Gastroesophageal sphincter (tissue), 4 donors: ENCODE measurements around the gene KRTAP10-8. TPM values are rescaled to one million over a fixed set of nuclear protein-coding genes. Genes with fewer than 3 reads are reported as not detected.

Experiments
- ATAC-seq: fragments of 150-250 bp; one replicate; pipeline ENCODE4 v1.9.1; 2016; ENCODE audit warnings: mild to moderate bottlenecking, moderate library complexity
- H3K27ac ChIP-seq, 4 donors: fragments of 200-600 bp; sonication (generic) in 3 of 4; 1 replicate in 3 of 4; 2 replicates in 1 of 4; pipeline ENCODE4 v1.5.1; 2016 to 2019
- H3K27me3 ChIP-seq: fragments of 200-600 bp; sonication (generic); one replicate; pipeline ENCODE4 v1.5.1; 2019
- H3K36me3 ChIP-seq, 2 donors: fragments of 200-600 bp; sonication (generic); one replicate each; pipeline ENCODE4 v1.5.1; 2019; ENCODE audit warnings: control low read depth in 1 of 2
- H3K4me1 ChIP-seq, 3 donors: fragments of 200-600 bp; sonication (generic); 1 replicate in 2 of 3; 2 replicates in 1 of 3; pipeline ENCODE4 v1.5.1; 2016 to 2019; ENCODE audit warnings: control low read depth in 2 of 3
- H3K4me3 ChIP-seq, 2 donors: fragments of 200-600 bp; sonication (generic); one replicate each; pipeline ENCODE4 v1.5.1; 2019; ENCODE audit warnings: mild to moderate bottlenecking in 1 of 2, moderate library complexity in 1 of 2
- H3K9me3 ChIP-seq, 3 donors: fragments of 200-600 bp; sonication (generic); one replicate each; pipeline ENCODE4 v1.5.1; 2017 to 2019; ENCODE audit warnings: control low read depth in 2 of 3
- EP300 ChIP-seq: sonication (generic); formaldehyde crosslinking; IDR thresholded peaks from one replicate; pipeline ENCODE4 v1.6.1; 2017; ENCODE audit warnings: antibody characterized with exemption, mild to moderate bottlenecking
- POLR2A ChIP-seq, 2 donors: fragments of 450-650 bp; IDR thresholded peaks; one replicate each; pipeline ENCODE4 v1.6.1; 2017; ENCODE audit warnings: antibody characterized with exemption in 2 of 2, mild to moderate bottlenecking in 2 of 2, moderate library complexity in 1 of 2
- POLR2AphosphoS5 ChIP-seq: sonication (generic); formaldehyde crosslinking; IDR thresholded peaks from one replicate; pipeline ENCODE4 v1.6.1; 2017; ENCODE audit warnings: antibody characterized with exemption
- WGBS, 2 donors: methylation state at CpG; one replicate each; pipeline ENCODE4 v1.1.5; 2018; ENCODE audit warnings: low coverage in 1 of 2; 5-methylcytosine and 5-hydroxymethylcytosine counted together
- total RNA-seq, 4 donors: library from RNA; depleted of rRNA; stranded (reverse); fragments of >200 nt; gene quantifications; one replicate each; pipeline ENCODE4 v1.1.0, GENCODE V29; 2016
- TF ChIP-seq, protein P1 (sequence below), 4 experiments: fragments of 200-600 bp in 2 of 4; fragments of 450-650 bp in 2 of 4; sonication (generic) in 1 of 4; IDR thresholded peaks; one replicate each; pipeline ENCODE4 v1.5.1; 2017 to 2019; ENCODE audit warnings: antibody characterized with exemption in 4 of 4, mild to moderate bottlenecking in 2 of 4, moderate library complexity in 2 of 4

Gene KRTAP10-8, protein sequence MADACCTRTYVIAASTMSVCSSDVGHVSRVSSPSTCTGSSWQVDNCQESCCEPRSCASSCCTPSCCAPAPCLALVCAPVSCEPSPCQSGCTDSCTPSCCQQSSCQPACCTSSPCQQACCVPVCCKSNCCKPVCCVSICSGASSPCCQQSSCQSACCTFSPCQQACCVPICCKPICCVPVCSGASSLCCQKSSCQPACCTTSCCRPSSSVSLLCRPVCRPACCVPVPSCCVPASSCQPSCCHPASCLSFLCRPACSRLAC
- not detected for total RNA-seq

DNA sequence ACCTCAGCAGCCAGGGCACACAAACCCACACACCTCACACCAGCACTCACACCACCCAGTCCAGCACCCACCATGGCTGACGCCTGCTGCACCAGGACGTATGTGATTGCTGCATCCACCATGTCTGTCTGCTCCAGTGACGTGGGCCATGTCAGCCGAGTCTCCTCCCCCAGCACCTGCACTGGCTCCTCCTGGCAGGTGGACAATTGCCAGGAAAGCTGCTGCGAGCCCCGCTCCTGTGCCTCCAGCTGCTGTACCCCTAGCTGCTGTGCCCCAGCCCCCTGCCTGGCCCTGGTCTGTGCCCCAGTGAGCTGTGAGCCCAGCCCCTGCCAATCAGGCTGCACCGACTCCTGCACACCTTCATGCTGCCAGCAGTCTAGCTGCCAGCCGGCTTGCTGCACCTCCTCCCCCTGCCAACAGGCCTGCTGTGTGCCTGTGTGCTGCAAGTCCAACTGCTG, at the start of gene KRTAP10-8:
KRTAP10-8 (plus strand) TSS at position 51 of the 458 bp plus-strand sequence; CDS start at position 73, 22 bp downstream.
- Histone ChIP-seq H3K4me1 (no peaks in the 10 kb centered on the region), H3K27me3 (peaks cover 76% of the 10 kb centered on the region), H3K4me3 (no peak within 1 kb of the TSS), H3K27ac (no peak within 1 kb of the TSS), H3K36me3 (no peaks in the 10 kb centered on the region), H3K9me3 (peaks cover 0 to 37% (median 0%) of the 10 kb centered on the region in 3 donors)
- 90% methylated on average over 2 of the region's 8 CpGs; no CpG with 5 or more reads in 1 of the 2 donors for WGBS, 2 donors
- ATAC-seq: no peak
- TF ChIP-seq POLR2A (IDR thresholded peaks at IDR 0.05): no peak

DNA sequence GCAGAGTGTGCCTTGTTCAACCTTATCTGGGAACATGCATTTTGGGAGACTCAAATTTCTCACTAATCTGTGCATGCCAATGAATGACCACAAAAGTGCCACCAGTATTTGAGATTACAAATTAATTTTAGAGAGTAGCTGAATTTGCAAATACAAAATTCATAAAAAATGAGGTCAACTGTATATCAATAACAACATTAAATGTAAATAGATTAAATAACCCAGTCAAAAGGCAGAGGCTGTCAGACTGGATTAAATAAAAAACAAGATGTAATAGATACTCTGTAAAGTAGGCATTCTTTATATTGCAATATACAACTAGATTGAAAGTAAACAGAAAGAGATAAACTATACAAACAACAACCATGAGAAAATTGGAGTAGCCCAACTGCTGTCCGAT, 47.8 kb upstream of the KRTAP10-8 start:
- 80 to 91% methylated on average over 1 of the region's 1 CpG for WGBS, 2 donors
- Histone ChIP-seq H3K4me1 (no peaks in the 10 kb centered on the region), H3K9me3 (peaks cover 0 to 17% (median 2%) of the 10 kb centered on the region in 3 donors), H3K4me3 (no peak overlapping the region), H3K27ac (no peak overlapping the region), H3K27me3 (peaks cover 16% of the 10 kb centered on the region), H3K36me3 (no peaks in the 10 kb centered on the region)
- TF ChIP-seq POLR2AphosphoS5: no peak
- no peak for TF ChIP-seq POLR2A (IDR thresholded peaks at IDR 0.05)
- no peak for TF ChIP-seq EP300
- TF ChIP-seq, protein P1, sequence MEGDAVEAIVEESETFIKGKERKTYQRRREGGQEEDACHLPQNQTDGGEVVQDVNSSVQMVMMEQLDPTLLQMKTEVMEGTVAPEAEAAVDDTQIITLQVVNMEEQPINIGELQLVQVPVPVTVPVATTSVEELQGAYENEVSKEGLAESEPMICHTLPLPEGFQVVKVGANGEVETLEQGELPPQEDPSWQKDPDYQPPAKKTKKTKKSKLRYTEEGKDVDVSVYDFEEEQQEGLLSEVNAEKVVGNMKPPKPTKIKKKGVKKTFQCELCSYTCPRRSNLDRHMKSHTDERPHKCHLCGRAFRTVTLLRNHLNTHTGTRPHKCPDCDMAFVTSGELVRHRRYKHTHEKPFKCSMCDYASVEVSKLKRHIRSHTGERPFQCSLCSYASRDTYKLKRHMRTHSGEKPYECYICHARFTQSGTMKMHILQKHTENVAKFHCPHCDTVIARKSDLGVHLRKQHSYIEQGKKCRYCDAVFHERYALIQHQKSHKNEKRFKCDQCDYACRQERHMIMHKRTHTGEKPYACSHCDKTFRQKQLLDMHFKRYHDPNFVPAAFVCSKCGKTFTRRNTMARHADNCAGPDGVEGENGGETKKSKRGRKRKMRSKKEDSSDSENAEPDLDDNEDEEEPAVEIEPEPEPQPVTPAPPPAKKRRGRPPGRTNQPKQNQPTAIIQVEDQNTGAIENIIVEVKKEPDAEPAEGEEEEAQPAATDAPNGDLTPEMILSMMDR (IDR thresholded peaks at IDR 0.05): no peak
- no peak for ATAC-seq

DNA sequence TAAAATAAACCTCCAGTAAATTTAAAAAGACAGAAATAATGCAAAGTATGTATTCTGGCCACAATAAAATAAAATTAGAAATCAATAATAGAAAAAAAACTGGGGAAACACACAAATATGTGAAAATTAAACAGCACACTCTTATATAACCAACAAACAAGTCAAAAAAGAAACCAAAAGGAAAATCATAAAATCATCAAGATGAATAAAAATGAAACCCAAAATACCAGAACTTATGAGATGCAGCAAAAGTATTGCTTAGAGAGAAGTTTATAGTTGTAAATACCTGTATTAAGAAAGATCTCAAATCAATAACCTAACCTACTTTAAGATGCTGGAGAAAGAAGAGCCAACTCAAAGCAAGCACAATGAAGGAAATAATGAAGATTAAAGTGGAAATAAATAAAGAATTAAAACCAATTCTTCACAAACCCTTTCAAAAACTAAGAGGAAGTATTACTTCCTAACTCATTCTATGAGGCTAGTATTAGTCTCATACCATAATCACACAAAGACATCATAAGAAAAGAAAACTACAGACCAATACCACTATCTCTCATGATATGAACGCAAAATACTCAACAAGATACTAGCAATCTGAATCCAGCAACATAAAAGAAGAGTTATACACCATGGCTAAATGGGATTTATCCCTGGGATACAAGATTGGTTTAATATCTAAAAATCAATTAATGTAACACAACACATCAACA, 46.8 kb upstream of the KRTAP10-8 start:
- Histone ChIP-seq H3K9me3 (peaks cover 0 to 9% (median 2%) of the 10 kb centered on the region in 3 donors), H3K36me3 (no peaks in the 10 kb centered on the region), H3K27ac (no peak overlapping the region), H3K4me1 (no peaks in the 10 kb centered on the region), H3K4me3 (no peak overlapping the region), H3K27me3 (peaks cover 26% of the 10 kb centered on the region)
- ATAC-seq: no peak
- TF ChIP-seq POLR2AphosphoS5: no peak
- WGBS, 2 donors: 0 to 50% methylated on average over 1 of the region's 1 CpG

DNA sequence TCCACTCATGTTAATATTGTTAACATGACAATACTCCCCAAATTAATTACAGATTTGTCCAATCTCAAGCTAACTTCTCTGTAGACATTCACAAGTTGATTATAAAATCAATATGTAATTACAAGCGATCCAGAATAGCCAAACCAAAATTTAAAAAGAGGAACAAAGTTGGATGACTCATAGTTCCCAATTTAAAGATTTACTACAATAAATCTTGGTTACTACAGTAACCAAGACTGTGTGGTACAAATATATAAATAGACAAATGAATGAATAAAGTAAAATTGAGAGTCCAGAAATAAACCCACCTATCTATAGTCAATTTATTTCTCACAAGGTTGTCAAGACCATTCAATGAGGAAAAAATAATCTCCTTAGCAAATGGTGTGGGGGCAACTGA, 45.5 kb upstream of the KRTAP10-8 start:
- TF ChIP-seq POLR2A (IDR thresholded peaks at IDR 0.05) (no peak), EP300 (no peak)
- H3K4me1 ChIP-seq: no peaks in the 10 kb centered on the region
- ATAC-seq: no peak
- no peak overlapping the region for H3K27ac ChIP-seq
- 13 to 50% methylated on average over 1 of the region's 1 CpG for WGBS, 2 donors
- peaks cover 0 to 13% (median 2%) of the 10 kb centered on the region in 3 donors for H3K9me3 ChIP-seq
- no peak overlapping the region for H3K4me3 ChIP-seq
- peaks cover 28% of the 10 kb centered on the region for H3K27me3 ChIP-seq
- no peaks in the 10 kb centered on the region for H3K36me3 ChIP-seq

DNA sequence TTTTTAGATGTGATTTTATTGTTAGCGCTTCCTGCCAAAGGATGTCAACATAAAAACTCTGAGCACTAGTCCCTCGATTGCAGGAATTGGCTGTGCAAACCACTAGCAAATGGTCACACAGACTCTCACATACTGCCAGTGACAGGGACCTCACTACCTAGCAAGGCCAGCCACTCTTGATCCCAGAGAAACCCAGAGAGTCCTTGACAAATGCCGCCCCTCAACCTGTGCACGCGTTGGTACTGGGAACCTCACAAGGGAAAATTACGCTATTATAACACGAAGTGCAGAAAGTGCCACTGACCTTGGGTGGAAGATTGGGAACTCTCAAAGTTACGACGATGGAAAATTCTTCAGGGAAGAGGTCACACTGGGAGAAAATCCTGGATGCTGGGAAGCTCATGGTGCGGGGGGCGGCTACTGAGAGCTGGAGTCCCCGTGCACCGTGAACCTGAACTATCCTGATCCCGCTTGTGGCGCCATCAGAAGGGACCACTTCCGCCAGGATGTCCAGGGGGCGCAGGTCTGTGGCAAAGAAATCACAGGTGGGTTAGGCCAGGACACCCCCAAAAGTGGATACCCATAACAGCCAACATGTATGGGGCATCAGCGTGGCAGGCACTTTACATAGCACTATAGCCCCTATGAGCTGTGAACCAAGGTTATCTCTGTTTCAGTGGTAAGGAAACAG, 44.3 kb upstream of the KRTAP10-8 start:
- H3K27ac ChIP-seq: no peak overlapping the region
- peaks cover 0 to 11% (median 1%) of the 10 kb centered on the region in 3 donors for H3K9me3 ChIP-seq
- H3K4me3 ChIP-seq: no peak overlapping the region
- peaks cover 33% of the 10 kb centered on the region for H3K27me3 ChIP-seq
- 85 to 93% methylated on average over 6 to 10 of the region's 18 CpGs for whole genome bisulfite sequencing, 2 donors
- no peaks in the 10 kb centered on the region for H3K36me3 ChIP-seq
- ATAC-seq: no peak
- H3K4me1 ChIP-seq: no peaks in the 10 kb centered on the region
- no peak for TF ChIP-seq POLR2AphosphoS5
- TF ChIP-seq, protein P1 (IDR thresholded peaks at IDR 0.05): no peak
- TF ChIP-seq EP300: no peak
- no peak for TF ChIP-seq POLR2A (IDR thresholded peaks at IDR 0.05)

DNA sequence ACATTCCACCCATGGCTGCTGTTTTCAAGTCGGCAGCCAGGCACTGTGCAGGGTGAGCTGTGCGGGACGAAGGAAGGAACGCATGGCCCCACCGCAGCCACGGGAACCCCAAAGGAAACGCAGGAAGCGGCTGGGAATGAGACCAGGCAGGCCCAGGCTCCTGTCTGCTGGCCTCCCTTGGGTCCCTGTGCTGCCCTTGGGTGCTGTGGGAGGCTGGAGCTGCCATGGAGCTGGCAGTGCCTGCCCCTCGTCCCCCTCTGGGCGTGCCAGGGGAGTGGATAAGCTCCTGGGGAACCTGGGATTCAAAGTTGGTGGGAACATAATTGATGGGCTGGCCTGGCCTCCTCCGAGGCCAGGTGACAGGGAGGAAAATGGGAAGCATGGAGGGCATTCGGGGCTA, 43.6 kb upstream of the KRTAP10-8 start:
- no peaks in the 10 kb centered on the region for H3K4me1 ChIP-seq
- H3K9me3 ChIP-seq: peaks cover 0 to 10% (median 0%) of the 10 kb centered on the region in 3 donors
- H3K27ac ChIP-seq: no peak overlapping the region
- ATAC-seq: no peak
- no peak overlapping the region for H3K4me3 ChIP-seq
- no CpG with 5 or more reads among the region's 12 CpGs for WGBS, 2 donors
- TF ChIP-seq POLR2A (IDR thresholded peaks at IDR 0.05): no peak
- TF ChIP-seq EP300: no peak
- TF ChIP-seq, protein P1 (IDR thresholded peaks at IDR 0.05): no peak
- no peak for TF ChIP-seq POLR2AphosphoS5
- H3K36me3 ChIP-seq: no peaks in the 10 kb centered on the region
- H3K27me3 ChIP-seq: peaks cover 38% of the 10 kb centered on the region
